HG03196 (cell line): ENCODE results near the gene AXIN2.

Experiments used
- ATAC-seq: cut with Tn5 transposase; IDR thresholded peaks from one replicate; pipeline ENCODE4 v1.9.1; 2021; ENCODE audit not compliant: unreplicated experiment

AXIN2 gene

DNA sequence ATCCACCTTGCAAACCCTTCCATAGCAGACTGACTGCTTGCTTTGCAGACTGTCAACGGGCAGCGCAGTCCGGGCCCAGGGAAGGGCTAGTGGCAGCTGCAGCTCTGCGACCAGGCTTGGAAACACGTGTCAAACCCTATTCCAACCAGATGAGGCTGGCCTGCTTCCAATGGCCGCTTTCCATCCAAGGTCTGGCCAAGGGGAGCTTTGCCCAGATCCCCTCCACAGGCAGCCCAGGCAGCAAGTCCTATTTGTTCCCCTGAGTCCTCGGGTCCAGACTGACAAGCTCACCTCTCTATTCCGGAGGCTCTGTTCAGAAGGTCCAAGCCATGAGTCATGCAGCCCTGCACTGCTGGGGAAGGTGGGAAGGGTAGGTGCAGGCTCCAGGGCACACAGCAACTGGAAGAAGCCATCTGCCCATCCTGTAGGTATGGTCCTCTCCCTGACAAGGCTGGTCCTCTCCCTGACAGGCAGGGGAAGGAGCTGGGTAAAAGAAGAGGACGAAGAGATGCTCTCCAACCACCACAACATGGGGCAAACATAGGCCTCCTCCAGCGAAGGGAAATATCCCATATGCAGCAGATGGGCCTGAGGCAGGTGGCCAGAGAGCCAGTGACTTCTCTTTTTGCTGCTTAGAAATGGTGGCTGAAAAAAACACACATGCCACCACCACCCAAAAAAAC lies 22.6 kb upstream of the AXIN2 start:
- ATAC-seq: no peak

DNA sequence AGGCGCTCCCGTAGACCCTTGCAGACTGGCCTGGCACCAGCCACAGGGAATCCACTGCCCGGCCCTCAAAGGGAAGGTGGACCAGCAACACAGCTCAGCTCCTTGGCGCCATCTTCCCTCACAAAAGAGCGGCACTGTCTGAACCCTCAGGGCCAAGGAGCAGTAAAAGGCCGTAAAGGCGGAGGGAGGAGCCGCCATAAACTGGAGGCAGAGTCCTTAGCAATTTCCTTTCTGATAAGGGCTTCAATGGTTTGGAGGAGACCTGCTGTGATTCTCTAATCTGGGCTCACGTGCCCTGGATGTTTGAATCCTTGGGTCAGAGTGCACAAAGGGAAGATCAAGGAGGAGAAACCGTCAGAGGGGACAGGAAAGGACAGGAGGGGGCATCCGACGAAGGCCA lies 15.5 kb upstream of the AXIN2 start:
- no peak for ATAC-seq

DNA sequence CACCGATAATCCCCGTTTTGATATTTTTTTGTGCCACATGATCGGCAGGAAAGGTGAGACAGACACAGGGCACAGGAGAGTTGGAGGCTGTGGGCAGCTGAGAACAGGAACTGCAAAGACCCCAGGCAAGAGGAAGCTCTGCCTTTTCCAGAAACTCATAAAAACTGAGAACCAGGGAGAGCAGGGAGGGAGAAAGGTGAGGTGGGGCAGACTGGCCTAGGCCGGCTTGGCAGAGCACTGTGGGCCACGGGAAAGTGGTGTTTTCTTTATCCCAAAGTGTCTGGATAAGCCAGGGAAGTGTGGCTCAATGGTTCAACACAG lies 11.8 kb upstream of the AXIN2 start:
- no peak for ATAC-seq

DNA sequence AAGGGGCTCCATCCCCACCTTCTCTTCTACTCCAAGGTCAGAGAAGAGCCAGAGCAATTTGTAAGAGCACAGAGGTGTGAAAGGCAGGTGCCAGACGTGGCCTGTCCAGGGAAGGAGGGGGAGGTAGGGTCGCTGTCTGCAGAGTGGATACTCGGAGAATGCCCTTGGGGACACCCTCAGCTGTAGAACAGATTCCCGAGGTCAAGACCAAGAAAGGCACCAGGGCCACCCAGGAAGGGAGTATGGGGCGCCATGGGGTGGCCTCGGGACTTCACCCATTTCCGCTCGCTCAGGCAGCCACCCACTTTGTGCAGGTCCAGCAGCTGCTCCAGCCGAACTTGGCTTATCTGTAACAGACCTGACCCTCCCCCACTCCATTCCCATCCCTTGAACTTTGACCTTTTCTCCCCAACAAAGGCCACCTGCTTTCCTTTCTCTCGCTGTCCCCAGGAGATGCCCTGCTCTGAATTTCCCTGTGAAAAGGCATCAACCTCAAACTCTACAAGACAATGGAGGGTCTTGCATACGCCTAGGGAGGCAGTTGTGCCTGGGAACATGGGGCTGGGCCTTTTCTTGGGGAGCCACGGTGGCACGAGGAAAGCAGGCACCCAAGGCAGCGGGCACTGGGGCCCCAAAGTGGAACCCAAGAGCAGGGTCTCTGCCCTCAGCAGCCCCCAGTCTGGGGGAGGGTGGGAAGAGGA lies 11.3 kb upstream of the AXIN2 start:
- no peak for ATAC-seq

GRCh38 chr17:65572186-65572580 lies 10.7 kb upstream of the AXIN2 start:
- ATAC-seq: no peak

DNA sequence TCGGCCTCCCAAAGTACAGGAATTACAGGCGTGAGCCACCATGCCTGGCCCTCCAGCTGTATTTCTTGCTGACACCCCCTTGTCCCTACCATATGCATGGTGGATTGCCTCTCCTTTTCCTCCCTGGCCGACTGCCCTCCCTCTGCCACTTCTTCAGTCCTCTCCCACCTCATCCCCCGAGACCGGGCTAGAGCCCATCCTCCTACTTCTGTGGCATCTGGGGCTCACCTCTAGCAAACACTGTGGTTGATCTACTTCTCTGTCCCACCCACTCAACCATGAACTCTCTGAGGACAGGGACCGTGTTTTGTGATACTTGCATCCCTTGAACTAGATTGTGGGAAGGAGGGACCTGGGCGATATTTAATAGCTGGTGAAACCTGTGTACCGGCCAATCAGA lies 7.5 kb upstream of the AXIN2 start:
- no peak for ATAC-seq

DNA sequence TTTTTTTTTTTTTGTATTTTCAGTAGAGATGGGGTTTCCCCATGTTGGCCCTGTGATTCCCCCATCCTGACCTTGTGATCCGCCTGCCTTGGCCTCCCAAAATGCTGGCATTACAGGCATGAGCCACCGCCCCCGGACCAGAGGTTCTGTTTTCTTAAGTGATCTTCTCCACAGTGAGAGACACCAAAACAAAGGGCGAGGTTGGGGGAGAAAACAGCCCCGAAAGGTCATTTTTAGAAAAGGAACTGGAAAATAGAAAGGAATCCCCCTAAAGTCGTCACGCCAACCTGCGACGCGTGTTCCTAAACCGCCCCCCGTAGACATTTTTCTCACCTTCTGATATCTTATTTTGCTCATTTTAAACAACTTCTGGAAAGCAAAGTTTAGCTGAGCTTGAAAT lies 6.1 kb upstream of the AXIN2 start:
- no peak for ATAC-seq

- ATAC-seq: no peak
Measured at GRCh38 chr17:65565559-65565958, 4.1 kb upstream of the AXIN2 start.

- ATAC-seq: no peak
Measured at GRCh38 chr17:65564793-65565192, 3.3 kb upstream of the AXIN2 start.

GRCh38 chr17:65562206-65562531 lies 721 bp upstream of the AXIN2 start:
- ATAC-seq: no peak

DNA sequence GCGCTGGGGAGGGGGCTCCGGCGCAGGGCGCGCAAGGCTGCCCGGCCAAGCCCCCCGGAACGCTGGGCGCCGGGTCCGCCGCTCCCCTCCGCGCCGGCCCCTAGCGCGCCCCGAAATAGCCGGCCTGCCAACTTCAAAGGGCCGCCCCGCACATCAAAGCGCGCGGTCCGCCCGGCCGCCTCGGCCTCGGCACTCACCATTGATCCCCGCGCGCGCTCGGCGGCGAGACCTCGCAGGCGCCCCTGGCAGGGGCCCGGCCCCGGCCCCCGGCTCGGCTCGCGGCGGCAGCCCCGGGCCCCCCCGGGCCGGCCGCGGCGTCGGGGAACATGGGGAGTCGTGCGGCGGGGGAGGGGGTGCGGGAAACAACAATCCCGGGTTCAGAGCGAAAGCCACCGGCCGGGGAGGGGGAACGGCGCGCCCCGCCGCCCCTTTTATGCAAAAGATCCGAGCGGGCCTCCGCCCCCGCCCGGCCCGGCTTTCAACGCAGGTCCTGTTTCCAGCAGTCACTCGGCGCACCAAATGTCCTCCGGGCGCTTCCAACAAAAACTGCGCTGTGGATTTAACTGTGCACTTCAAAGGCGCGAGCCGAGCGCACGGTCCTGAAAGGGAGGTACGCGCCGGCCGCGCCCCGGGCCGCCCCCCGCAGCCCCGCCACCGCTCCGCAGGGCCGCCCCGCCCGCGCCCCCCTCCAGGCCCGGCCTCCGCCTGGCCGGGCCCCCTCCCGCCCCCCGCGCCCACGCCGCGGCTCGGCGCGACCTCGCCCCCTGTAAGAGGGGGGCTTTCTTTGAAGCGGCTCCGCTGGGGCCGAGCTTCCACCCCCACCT lies 608 bp downstream of the AXIN2 start:
- no peak for ATAC-seq

DNA sequence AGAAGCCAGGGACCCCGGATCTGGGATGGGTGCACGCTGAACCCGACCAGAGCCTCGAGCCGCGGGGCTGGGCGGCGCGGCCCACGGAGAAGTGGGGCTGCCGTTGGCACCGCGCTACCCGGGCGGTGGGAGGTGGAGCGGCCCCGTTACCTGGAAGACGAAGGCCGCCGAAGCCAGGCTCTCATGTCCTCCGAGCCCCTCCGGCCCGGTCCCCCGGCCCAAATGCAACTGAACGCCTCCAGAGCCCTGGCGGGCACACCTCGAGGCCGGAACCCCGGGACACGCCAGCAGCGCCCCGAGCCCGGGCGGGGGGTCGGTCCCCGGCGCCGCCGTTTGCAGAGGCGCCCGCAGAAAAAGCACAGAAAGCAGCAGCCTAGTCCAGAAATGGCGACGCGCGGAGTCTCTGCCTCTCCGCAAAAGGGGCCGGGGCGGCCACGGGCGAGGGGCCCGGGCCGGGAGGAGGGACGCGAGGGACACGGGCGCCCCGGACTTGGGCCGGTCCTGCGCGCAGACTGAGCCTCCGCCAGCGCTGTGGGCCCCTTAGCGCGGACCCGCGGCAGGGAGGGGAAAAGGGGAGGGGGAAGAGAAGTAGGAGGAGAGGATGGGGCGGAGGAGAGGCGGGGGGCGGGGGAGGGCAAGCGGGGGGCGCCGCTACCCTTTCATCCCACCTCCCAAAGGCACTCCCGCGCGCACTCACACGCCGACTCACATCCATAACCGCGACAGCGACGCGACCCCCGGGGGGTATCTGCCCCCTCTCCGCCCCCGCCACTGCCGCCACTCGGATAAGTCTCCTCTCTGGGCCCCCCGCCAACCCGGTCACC lies 1.4 kb downstream of the AXIN2 start:
- no peak for ATAC-seq

DNA sequence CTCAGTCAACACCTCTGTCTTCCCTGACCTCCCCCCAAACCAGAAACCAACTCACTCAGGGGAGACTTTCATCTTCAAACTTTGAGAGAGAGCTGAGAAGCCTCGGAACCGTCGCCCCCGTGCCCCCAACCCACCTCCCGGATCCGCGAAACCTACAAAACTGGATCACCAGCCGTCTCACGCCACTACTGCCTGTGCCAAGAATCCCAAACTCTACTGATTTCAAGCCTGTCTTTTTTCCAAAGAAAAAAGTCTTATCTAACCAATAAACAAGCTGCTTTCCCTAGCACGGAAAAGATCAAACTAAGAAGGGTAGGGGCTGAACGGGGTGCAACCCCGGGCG lies 2.0 kb downstream of the AXIN2 start:
- ATAC-seq: no peak

DNA sequence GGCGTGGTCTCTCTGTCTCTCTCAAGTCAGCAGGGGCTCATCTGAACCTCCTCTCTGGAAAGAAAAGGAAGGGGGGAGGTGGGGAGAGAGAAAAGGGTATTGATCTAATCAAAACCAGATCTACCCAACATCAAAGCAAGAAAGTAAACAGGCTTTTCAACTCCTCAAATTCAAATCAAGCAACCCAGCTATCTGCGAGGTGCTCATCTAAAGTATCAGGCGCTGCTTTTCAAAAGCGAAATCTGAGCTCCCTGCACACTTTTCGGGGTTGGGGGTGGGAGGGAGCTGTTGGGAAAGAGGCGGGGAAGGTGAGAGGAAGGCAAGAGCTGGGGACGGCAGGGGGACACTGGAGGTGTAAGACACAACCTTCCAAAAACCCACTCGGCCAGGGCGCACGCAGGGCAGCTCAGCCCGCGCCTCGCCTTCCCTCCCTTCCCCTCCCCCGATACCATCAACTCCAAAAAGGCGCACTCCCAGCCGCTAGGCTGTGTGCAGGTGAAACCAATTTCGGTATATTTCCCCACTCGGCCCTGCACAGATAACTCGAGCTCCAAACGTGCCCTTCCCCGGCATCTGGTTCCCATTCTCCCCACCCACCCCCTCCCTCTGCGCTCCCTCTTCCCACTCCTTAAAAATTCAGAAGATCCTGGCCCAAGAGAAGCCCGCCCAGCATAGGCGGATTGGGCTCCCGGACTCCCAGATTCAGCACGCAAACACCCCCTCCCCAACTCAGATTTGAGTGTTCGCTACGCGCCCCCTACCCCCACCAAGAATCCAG lies 2.6 kb downstream of the AXIN2 start:
- ATAC-seq: no peak

DNA sequence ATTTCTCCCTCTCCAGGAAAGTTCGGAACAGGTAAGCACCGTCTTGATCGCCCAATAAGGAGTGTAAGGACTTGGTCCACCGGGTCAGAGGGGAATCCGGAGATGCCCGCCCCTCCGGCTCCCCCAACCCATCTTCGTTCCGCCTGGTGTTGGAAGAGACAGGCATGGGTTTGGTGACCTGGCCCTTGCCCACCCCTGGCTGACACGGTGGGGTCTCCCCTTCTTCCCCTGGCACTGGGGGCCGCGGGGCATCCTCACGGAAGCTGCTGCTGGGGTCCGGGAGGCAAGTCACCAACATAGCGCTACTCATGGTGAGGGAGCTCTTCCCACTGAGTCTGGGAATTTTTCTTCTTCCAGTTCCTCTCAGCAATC lies 3.2 kb downstream of the AXIN2 start:
- no peak for ATAC-seq

GRCh38 chr17:65557349-65558310 lies 3.8 kb downstream of the AXIN2 start:
- no peak for ATAC-seq

- ATAC-seq: no peak
Measured at GRCh38 chr17:65556910-65557348, 4.5 kb downstream of the AXIN2 start.

GRCh38 chr17:65556014-65556909 lies 5.2 kb downstream of the AXIN2 start:
- ATAC-seq: no peak
